CD4-positive, alpha-beta memory T cell (primary cell): ENCODE results near the gene ZFYVE28. TPM values are rescaled to one million over a fixed set of nuclear protein-coding genes. Genes with fewer than 3 reads are reported as not detected.

Source experiments
- CTCF ChIA-PET: fragments of 350-600 bp; sonication (Branson Sonifier 250); formaldehyde crosslinking; loops from one replicate; lab custom pipeline; 2021; ENCODE audit warnings: inconsistent platforms; ENCODE audit not compliant: partially characterized antibody; lab: Charles Lee
- POLR2A ChIA-PET: fragments of 350-600 bp; sonication (Branson Sonifier 250); formaldehyde crosslinking; loops from one replicate; lab custom pipeline; 2021; ENCODE audit not compliant: partially characterized antibody; lab: Charles Lee
- DNase-seq, 5 donors: peaks; one replicate each; pipeline versions ENCODE4 v3.0.0 to v3.0.0-alpha.2; 2020 to 2022; ENCODE audit warnings: mixed read lengths in 1 of 5
- H3K27ac ChIP-seq: one replicate; pipeline ENCODE4 v1.7.0; 2013; ENCODE audit warnings: low read depth, low read length
- H3K27me3 ChIP-seq: 2 replicates; pipeline ENCODE4 v1.7.0; 2013; ENCODE audit warnings: mild to moderate bottlenecking, low read length, moderate library complexity; ENCODE audit not compliant: insufficient read depth
- H3K36me3 ChIP-seq: 2 replicates; pipeline ENCODE4 v1.7.0; 2013; ENCODE audit warnings: mild to moderate bottlenecking, low read length, moderate library complexity; ENCODE audit not compliant: insufficient read depth
- H3K4me1 ChIP-seq: 2 replicates; pipeline ENCODE4 v1.7.0; 2013; ENCODE audit warnings: mild to moderate bottlenecking, low read length, moderate library complexity; ENCODE audit not compliant: insufficient read depth
- H3K4me3 ChIP-seq, 2 donors: one replicate each; pipeline ENCODE4 v1.7.0; 2013; ENCODE audit warnings: low read length in 2 of 2, mild to moderate bottlenecking in 1 of 2
- H3K9me3 ChIP-seq, 2 donors: one replicate each; pipeline ENCODE4 v1.7.0; 2013; ENCODE audit warnings: low read length in 2 of 2, control low read depth in 1 of 2; ENCODE audit not compliant: control insufficient read depth in 1 of 2
- H3K27ac Mint-ChIP-seq, 7 donors: one replicate each; pipeline ENCODE4 v1.8.0; 2020 to 2021; ENCODE audit warnings: mixed read lengths in 7 of 7, mild to moderate bottlenecking in 6 of 7, inconsistent platforms in 3 of 7, moderate library complexity in 3 of 7
- H3K27me3 Mint-ChIP-seq, 2 donors: one replicate each; pipeline ENCODE4 v1.8.0; 2020 to 2021; ENCODE audit warnings: mixed read lengths in 2 of 2
- H3K36me3 Mint-ChIP-seq, 2 donors: one replicate each; pipeline ENCODE4 v1.8.0; 2020 to 2021; ENCODE audit warnings: mixed read lengths in 2 of 2, inconsistent platforms in 1 of 2, mild to moderate bottlenecking in 1 of 2
- H3K4me1 Mint-ChIP-seq, 4 donors: one replicate each; pipeline ENCODE4 v1.8.0; 2020 to 2021; ENCODE audit warnings: mixed read lengths in 4 of 4, mild to moderate bottlenecking in 1 of 4
- H3K4me3 Mint-ChIP-seq, 8 donors: one replicate each; pipeline ENCODE4 v1.8.0; 2020 to 2021; ENCODE audit warnings: mixed read lengths in 8 of 8, mild to moderate bottlenecking in 7 of 8, moderate library complexity in 6 of 8, inconsistent platforms in 3 of 8
- H3K9me3 Mint-ChIP-seq, 8 donors: one replicate each; pipeline ENCODE4 v1.8.0; 2020 to 2021; ENCODE audit warnings: mixed read lengths in 8 of 8, mild to moderate bottlenecking in 5 of 8, inconsistent platforms in 3 of 8, moderate library complexity in 1 of 8
- intact Hi-C: fragments of 100-400 bp; cut with micrococcal nuclease; formaldehyde crosslinking; loops from one replicate; pipeline ENCODE4 v1.15.1; 2023
- polyA plus RNA-seq, 2 donors: library from polyadenylated mRNA; unstranded; fragments of 300-500 nt; fragmentation: Illumina TruSeq; gene quantifications; one replicate each; pipeline ENCODE4 v1.2.3, GENCODE V29; 2021
- total RNA-seq, 2 experiments: library from RNA; stranded (reverse); gene quantifications; one replicate each; pipeline ENCODE4 v1.2.3, GENCODE V29; 2021

The ZFYVE28 gene
- total and polyA plus RNA-seq, 4 experiments from 2014 or later, result 13.1 to 31.8 (median 23.8) TPM

DNA sequence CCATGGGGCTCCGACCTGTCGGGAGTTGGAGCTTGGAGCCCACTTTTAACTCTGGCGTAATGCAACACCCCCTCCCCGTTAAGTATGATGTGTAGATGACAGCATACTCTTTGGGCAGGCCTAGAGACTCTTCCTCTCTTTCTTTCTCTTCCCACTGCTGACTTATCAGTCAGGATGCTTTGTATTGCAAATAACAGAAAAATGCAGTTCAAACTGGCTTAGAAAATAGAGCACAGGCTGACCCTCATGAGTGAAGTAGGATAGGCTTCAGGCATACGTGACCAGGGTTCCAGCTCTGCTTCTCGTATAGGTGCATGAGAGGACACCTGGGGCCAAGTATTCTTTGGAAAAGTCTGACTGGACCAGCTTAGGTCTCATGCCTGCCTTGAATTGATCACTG is 27.1 kb upstream of the ZFYVE28 start:
- intact Hi-C loops, result no loop called here
- Histone ChIP-seq H3K4me3 (no peak overlapping the region), H3K27me3 (no peaks in the 10 kb centered on the region), H3K9me3 (no peaks in the 10 kb centered on the region), H3K4me1 (peaks cover 6% of the 10 kb centered on the region), H3K27ac (no peak overlapping the region), H3K36me3 (no peaks in the 10 kb centered on the region)
- DNase-seq, result no peak
- H3K4me1 Mint-ChIP-seq, result peaks cover 0 to 5% (median 2%) of the 10 kb centered on the region in 4 donors
- H3K4me3 Mint-ChIP-seq, result no peak overlapping the region
- ChIA-PET CTCF (interaction anchor here (1.3 to 10.2 kb wide), 2 partner anchors 226 to 230 kb away, joined by 3 to 84 read pairs; no protein-coding TSS in a partner anchor), POLR2A (no interaction called here)
- H3K27ac Mint-ChIP-seq, result no peak overlapping the region
- no peaks in the 10 kb centered on the region for H3K36me3 Mint-ChIP-seq
- no peaks in the 10 kb centered on the region for H3K27me3 Mint-ChIP-seq
- no peaks in the 10 kb centered on the region for H3K9me3 Mint-ChIP-seq

DNA sequence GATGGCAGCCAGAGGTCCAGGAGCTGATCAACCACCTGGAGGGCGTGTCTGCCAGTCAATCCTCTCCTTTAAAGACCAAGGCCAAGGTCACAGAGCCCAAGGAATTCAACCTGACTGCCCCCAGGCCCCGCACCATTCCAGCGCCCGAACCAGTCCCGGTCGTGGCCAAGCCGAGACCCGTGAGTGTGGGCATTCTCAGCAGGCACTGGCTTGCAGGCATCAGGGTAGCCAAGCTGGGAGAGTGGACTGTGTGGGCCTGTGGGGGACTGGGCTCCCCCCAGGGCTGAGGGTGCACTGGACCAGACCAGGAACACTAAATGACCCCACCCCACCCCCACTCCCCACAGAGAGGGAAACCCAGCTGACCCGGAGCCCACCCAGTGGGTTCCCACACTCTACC is 26.7 kb upstream of the ZFYVE28 start:
- no peak for DNase-seq
- Histone ChIP-seq H3K4me1 (peaks cover 6% of the 10 kb centered on the region), H3K9me3 (no peaks in the 10 kb centered on the region), H3K27ac (no peak overlapping the region), H3K36me3 (no peaks in the 10 kb centered on the region), H3K4me3 (no peak overlapping the region), H3K27me3 (no peaks in the 10 kb centered on the region)
- POLR2A ChIA-PET, result interaction anchor here (1.4 kb wide), 1 partner anchor 183 kb away, joined by 4 read pairs; the partner anchor contains the start of gene MXD4
- Mint-ChIP-seq H3K27me3 (no peaks in the 10 kb centered on the region), H3K4me1 (peaks cover 0 to 5% (median 2%) of the 10 kb centered on the region in 4 donors), H3K36me3 (no peaks in the 10 kb centered on the region), H3K9me3 (no peaks in the 10 kb centered on the region), H3K4me3 (no peak overlapping the region), H3K27ac (no peak overlapping the region)
- intact Hi-C loops, result no loop called here
- CTCF ChIA-PET, result interaction anchor here (1.3 to 10.2 kb wide), 2 partner anchors 226 to 230 kb away, joined by 3 to 84 read pairs; no protein-coding TSS in a partner anchor

DNA sequence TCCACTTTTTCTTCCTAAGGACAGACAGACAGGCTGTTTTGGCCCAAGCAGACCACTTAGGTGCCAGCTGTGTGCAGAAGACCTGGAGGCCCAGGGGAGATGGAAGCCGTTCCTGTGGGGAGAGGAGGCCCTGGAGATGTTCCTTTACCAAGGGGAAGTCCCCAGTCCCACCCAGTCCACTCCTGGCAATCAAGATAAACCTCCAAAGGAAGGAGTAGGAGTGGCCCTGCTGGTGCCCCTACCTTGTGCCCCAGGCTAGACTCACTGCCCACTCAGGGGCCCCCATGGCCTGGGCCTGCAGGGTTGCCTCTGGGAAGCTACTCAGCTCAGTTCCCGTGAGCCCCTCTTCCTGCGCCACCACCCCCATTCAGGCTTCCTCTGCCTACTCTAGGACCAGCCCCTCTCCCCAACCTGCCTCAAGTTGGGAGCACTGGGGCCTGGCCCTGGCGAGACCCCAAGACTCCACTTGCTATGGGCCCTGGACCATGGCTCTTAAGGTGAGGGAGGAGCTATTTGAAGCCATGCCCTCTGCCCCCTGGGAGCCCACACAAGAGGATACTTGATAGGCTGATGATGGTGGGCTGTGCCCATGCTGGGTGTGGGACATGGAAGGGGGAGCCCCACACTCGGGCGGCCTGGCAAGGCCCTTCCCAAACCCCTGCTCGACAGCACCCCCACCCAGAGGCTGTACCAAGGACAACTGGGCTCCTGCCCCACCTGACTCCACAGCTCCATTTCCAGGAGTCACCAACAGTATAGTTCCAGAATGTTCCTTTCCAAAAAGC is 25.7 kb upstream of the ZFYVE28 start:
- ChIA-PET CTCF (interaction anchor here (1.0 to 10.2 kb wide), 3 partner anchors 31 to 225 kb away, joined by 3 to 84 read pairs (median 5); no protein-coding TSS in a partner anchor), POLR2A (interaction anchor here (0.7 to 1.4 kb wide), 2 partner anchors 25 to 182 kb away, joined by 3 to 4 read pairs; partner anchors contain the start of genes CFAP99 and MXD4)
- no peak overlapping the region for H3K4me3 ChIP-seq
- H3K9me3 Mint-ChIP-seq, result no peaks in the 10 kb centered on the region
- intact Hi-C loops, result no loop called here
- no peaks in the 10 kb centered on the region for H3K9me3 ChIP-seq
- no peaks in the 10 kb centered on the region for H3K36me3 Mint-ChIP-seq
- H3K4me3 Mint-ChIP-seq, result no peak overlapping the region
- peaks cover 0 to 5% (median 2%) of the 10 kb centered on the region in 4 donors for H3K4me1 Mint-ChIP-seq
- H3K27me3 Mint-ChIP-seq, result no peaks in the 10 kb centered on the region
- H3K4me1 ChIP-seq, result peaks cover 6% of the 10 kb centered on the region
- no peaks in the 10 kb centered on the region for H3K27me3 ChIP-seq
- peak overlapping the region in 1 of 7 donors; percentile 37 for H3K27ac Mint-ChIP-seq
- no peaks in the 10 kb centered on the region for H3K36me3 ChIP-seq
- DNase-seq, result no peak
- H3K27ac ChIP-seq, result no peak overlapping the region

DNA sequence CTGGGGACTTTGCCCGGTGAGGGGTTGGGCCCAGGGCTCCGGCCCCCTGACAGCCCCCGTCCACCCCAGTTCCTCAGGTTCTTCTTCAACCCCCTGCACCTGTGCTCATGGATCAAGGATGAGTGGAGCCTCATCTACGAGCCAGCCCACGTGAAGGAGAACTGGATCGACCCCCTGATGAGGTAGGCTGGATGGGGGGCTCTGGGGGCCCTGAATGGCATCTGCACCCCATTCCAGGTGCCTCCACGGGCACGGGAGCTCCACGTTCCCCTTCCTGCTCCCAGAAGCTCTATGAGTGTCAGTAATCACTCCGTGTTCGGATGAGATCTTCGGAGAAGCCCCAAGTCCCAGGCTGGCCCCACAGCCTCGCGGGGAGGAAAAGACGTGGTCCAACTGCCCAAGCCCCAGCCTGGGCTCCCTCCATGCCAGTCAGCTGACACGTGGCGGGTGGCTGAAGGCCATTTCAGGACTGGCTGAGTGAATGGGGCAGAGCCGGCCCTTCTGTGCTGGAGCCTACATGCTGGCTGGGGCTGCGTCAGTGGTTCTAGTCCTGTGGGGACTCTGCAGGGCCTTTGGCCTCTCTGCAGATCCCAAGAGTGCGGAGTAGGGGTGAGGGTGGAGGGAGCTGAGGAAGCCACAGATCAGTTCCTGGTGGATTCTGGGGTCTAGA is 24.8 kb upstream of the ZFYVE28 start:
- POLR2A ChIA-PET, result no interaction called here

DNA sequence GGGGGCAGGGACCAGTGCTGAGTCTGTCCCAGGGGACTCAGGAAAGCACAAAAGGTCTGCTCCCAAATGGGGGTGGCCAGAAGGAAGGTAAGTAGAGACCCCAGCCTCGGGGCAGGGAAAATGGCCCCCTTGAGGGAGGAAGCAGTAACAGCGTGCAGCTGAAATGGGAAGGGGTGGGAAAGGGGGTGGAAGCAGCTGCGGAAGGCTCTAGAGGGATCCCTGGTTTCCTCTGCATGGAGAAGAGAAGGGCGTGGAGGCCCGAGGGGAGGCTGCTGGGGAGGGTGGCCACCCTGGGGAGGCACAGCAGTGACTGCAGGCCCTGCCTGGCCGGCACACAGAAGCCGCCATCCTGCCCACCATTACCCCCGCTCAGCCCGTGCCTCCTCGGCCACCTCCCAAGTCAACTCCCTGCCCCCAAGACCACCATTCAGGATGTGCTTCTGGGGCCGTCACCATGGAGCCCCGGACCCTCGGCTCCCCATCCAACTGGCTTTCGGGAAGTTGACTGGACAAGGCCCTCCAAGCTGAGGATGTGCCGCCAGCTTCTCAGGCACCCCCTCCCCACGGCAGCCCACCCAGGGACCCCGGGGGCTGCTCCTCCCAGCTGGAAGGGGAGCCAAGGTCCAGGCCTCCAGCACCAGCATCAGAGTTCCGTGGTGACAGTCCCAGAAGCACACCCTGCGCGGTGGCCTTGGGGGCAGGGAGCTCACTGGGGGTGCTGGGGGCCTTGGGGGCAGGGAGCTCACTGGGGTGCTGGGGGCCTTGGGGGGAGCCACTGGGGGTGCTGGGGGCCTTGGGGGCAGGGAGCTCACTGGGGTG is 23.9 kb upstream of the ZFYVE28 start:
- H3K9me3 ChIP-seq, result no peaks in the 10 kb centered on the region
- intact Hi-C loops, result no loop called here
- H3K4me3 Mint-ChIP-seq, result no peak overlapping the region

More for the DNA sequence above, 24.8 kb upstream of the ZFYVE28 start:
- CTCF ChIA-PET, result interaction anchor here (1.2 to 10.2 kb wide), 2 partner anchors 31 to 224 kb away, joined by 5 to 84 read pairs; no protein-coding TSS in a partner anchor
- H3K9me3 Mint-ChIP-seq, result no peaks in the 10 kb centered on the region
- H3K27me3 Mint-ChIP-seq, result no peaks in the 10 kb centered on the region
- Histone ChIP-seq H3K27me3 (no peaks in the 10 kb centered on the region), H3K4me3 (no peak overlapping the region), H3K4me1 (peaks cover 6% of the 10 kb centered on the region), H3K9me3 (no peaks in the 10 kb centered on the region), H3K27ac (no peak overlapping the region), H3K36me3 (no peaks in the 10 kb centered on the region)
- peaks cover 0 to 5% (median 2%) of the 10 kb centered on the region in 4 donors for H3K4me1 Mint-ChIP-seq
- H3K27ac Mint-ChIP-seq, result no peak overlapping the region
- intact Hi-C loops, result no loop called here
- no peaks in the 10 kb centered on the region for H3K36me3 Mint-ChIP-seq
- DNase-seq, result no peak
- no peak overlapping the region for H3K4me3 Mint-ChIP-seq

DNA sequence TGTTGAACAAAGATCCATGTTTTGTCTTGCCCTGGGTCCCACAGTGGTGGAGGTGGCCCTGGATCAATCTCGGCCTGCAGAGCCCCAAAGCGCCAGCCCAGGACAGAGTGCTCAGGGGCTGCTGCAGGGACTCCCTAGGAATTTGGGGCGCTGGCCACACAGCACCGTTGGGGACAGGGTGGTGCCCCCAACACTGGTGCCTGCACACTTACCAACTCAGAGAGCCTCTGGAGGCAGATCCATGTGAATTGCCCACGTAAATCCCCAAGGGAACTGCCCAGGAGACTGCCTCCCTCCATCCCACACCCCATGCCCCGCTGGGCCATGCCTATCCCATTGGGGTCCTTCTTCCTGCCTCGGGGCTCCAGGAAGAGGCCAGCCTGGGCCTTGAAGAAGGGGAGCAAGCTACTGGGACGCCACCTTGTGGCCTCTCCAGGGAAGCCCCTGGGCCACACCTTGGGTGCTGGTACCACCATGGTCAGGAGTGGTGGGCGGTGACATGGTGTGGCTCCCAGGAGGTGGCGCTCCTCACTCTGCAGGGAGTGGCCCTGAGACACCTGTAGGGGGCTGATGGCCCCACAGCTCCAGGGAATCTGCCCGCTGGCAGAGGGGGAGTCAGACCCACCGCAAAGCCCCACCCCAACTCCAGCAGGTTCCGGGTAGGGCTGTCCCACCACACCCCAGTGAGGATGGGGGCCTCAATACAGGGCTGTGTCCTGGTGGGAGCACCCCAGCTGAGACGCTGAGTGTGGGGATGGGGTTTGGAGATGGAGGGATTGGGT is 23.1 kb upstream of the ZFYVE28 start:
- Mint-ChIP-seq H3K36me3 (no peaks in the 10 kb centered on the region), H3K27ac (peak overlapping the region in 1 of 7 donors; percentile 82), H3K4me3 (peak overlapping the region in 1 of 8 donors; percentile 43), H3K4me1 (peaks cover 0 to 5% (median 2%) of the 10 kb centered on the region in 4 donors), H3K9me3 (no peaks in the 10 kb centered on the region), H3K27me3 (no peaks in the 10 kb centered on the region)
- H3K4me1 ChIP-seq, result peaks cover 6% of the 10 kb centered on the region
- intact Hi-C loops, result loop anchor here (1.0 to 2.0 kb wide), 3 partner anchors 29 to 221 kb away; no protein-coding TSS in a partner anchor
- POLR2A ChIA-PET, result interaction anchor here (0.7 to 1.2 kb wide), 3 partner anchors 29 to 222 kb away, joined by 3 to 4 read pairs (median 3); no protein-coding TSS in a partner anchor
- no peak overlapping the region for H3K27ac ChIP-seq
- H3K9me3 ChIP-seq, result no peaks in the 10 kb centered on the region
- no peaks in the 10 kb centered on the region for H3K36me3 ChIP-seq
- H3K27me3 ChIP-seq, result no peaks in the 10 kb centered on the region
- CTCF ChIA-PET, result interaction anchor here (0.7 to 10.2 kb wide), 11 partner anchors 8 to 222 kb away, joined by 3 to 84 read pairs (median 5); partner anchors contain the start of genes CFAP99, MXD4 and ZFYVE28
- DNase-seq, result peak; percentile 63 to 78 (median 69)
- H3K4me3 ChIP-seq, result no peak overlapping the region

More for the DNA sequence above, 23.9 kb upstream of the ZFYVE28 start:
- H3K27ac ChIP-seq, result no peak overlapping the region
- peaks cover 6% of the 10 kb centered on the region for H3K4me1 ChIP-seq
- H3K9me3 Mint-ChIP-seq, result no peaks in the 10 kb centered on the region
- POLR2A ChIA-PET, result interaction anchor here (0.8 to 1.2 kb wide), 2 partner anchors 160 to 222 kb away, joined by 3 to 4 read pairs; no protein-coding TSS in a partner anchor
- CTCF ChIA-PET, result interaction anchor here (0.7 to 10.2 kb wide), 10 partner anchors 8 to 223 kb away, joined by 3 to 84 read pairs (median 4); partner anchors contain the start of genes CFAP99, MXD4 and ZFYVE28
- H3K27ac Mint-ChIP-seq, result no peak overlapping the region
- no peak for DNase-seq
- H3K36me3 Mint-ChIP-seq, result no peaks in the 10 kb centered on the region
- peaks cover 0 to 5% (median 2%) of the 10 kb centered on the region in 4 donors for H3K4me1 Mint-ChIP-seq
- H3K4me3 ChIP-seq, result no peak overlapping the region
- no peaks in the 10 kb centered on the region for H3K36me3 ChIP-seq
- no peaks in the 10 kb centered on the region for H3K27me3 Mint-ChIP-seq
- no peaks in the 10 kb centered on the region for H3K27me3 ChIP-seq
